MCF 10A (cell line): ENCODE data around the gene PAPSS2. TPM values are rescaled to one million over a fixed set of nuclear protein-coding genes. Genes with fewer than 3 reads are reported as not detected.

Source experiments
- BruUV-seq: library from RNA; stranded (reverse); fragments of 400-500 nt; replicated peaks from 2 replicates; lab custom pipeline; 2021; lab: Mats Ljungman, UMichigan
- CTCF ChIA-PET: fragments of 300-600 bp; sonication (Branson Sonifier 250); formaldehyde crosslinking; extraction: SDS; loops from one replicate; lab custom pipeline; 2021; ENCODE audit warnings: antibody characterized with exemption, inconsistent platforms; lab: Yijun Ruan, JAX
- POLR2A ChIA-PET: fragments of 300-600, 350-650 bp; sonication (Branson Sonifier 250); formaldehyde crosslinking; extraction: SDS; loops from one replicate; lab custom pipeline; 2020; ENCODE audit warnings: antibody characterized with exemption, inconsistent platforms; lab: Yijun Ruan, JAX
- DNase-seq: peaks from one replicate; pipeline ENCODE4 v3.0.0-alpha.2; 2018; ENCODE audit not compliant: unreplicated experiment
- H3K27ac Mint-ChIP-seq: one replicate; pipeline ENCODE4 v1.8.0; 2022; ENCODE audit warnings: mild to moderate bottlenecking, low read depth, mixed read lengths; ENCODE audit not compliant: unreplicated experiment
- H3K27me3 Mint-ChIP-seq: one replicate; pipeline ENCODE4 v1.8.0; 2022; ENCODE audit warnings: mixed read lengths; ENCODE audit not compliant: insufficient read depth, unreplicated experiment
- H3K36me3 Mint-ChIP-seq: one replicate; pipeline ENCODE4 v1.8.0; 2022; ENCODE audit warnings: mild to moderate bottlenecking, moderate library complexity, mixed read lengths; ENCODE audit not compliant: insufficient read depth, unreplicated experiment
- H3K4me1 Mint-ChIP-seq: one replicate; pipeline ENCODE4 v1.8.0; 2022; ENCODE audit warnings: mixed read lengths; ENCODE audit not compliant: insufficient read depth, unreplicated experiment
- H3K4me3 Mint-ChIP-seq: one replicate; pipeline ENCODE4 v1.8.0; 2022; ENCODE audit warnings: mild to moderate bottlenecking, moderate library complexity, mixed read lengths; ENCODE audit not compliant: unreplicated experiment
- H3K9me3 Mint-ChIP-seq: one replicate; pipeline ENCODE4 v1.8.0; 2022; ENCODE audit warnings: mixed read lengths; ENCODE audit not compliant: unreplicated experiment
- CTCF ChIP-seq: fragments of 200-600 bp; IDR thresholded peaks from one replicate; pipeline ENCODE4 v1.8.0; 2022; ENCODE audit warnings: antibody characterized with exemption, mild to moderate bottlenecking; ENCODE audit not compliant: unreplicated experiment
- intact Hi-C: fragments of 100-400 bp; cut with micrococcal nuclease; formaldehyde crosslinking; loops from 2 replicates; pipeline ENCODE4 v1.14.1; 2022
- total RNA-seq: library from RNA; stranded (reverse); gene quantifications from 2 replicates; pipeline ENCODE4 v1.2.3, GENCODE V29; 2022

PAPSS2 gene
- total RNA-seq, 1 experiment from 2014 or later, result 1.0 TPM

DNA sequence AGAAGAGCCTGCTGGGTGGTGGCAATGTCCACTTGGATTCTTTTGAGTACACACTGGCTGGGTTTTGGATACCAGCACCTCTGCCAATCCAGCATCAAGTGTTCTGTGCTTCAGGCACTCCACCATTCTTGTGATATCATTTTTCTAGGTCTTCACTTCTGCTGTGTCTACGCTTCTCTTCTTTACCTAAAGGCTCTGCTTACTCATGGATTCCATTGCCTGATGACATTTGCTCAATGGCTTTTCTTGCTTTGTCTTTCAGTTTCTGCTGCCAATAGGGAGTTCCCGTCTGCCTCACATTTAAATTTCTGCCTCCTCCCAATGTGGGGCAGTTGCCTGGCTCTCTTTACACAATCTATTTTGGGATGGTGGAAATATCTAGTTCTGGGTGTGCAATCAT, 12.7 kb upstream of the PAPSS2 start:
- Mint-ChIP-seq H3K4me3 (no peak overlapping the region), H3K27ac (no peak overlapping the region), H3K4me1 (no peaks in the 10 kb centered on the region), H3K27me3 (no peaks in the 10 kb centered on the region), H3K36me3 (peaks cover 5% of the 10 kb centered on the region), H3K9me3 (no peaks in the 10 kb centered on the region)
- intact Hi-C loops, result no loop called here
- ChIA-PET POLR2A (no interaction called here), CTCF (interaction anchor here (2.9 kb wide), 1 partner anchor 10 kb away, joined by 17 read pairs; no protein-coding TSS in a partner anchor)
- BruUV-seq, result no TSS peak
- no peak for TF ChIP-seq CTCF
- DNase-seq, result no peak

GRCh38 chr10:87650838-87651589, 8.7 kb upstream of the PAPSS2 start:
- intact Hi-C loops, result no loop called here
- no peak for DNase-seq
- Mint-ChIP-seq H3K4me3 (no peak overlapping the region), H3K27ac (no peak overlapping the region), H3K36me3 (peaks cover 3% of the 10 kb centered on the region), H3K27me3 (no peaks in the 10 kb centered on the region), H3K4me1 (no peaks in the 10 kb centered on the region), H3K9me3 (no peaks in the 10 kb centered on the region)
- TF ChIP-seq CTCF, result no peak
- ChIA-PET CTCF (interaction anchor here (0.7 to 2.1 kb wide), 3 partner anchors 39 to 83 kb away, joined by 3 to 10 read pairs (median 7); no protein-coding TSS in a partner anchor), POLR2A (interaction anchor here (1.5 kb wide), 1 partner anchor 83 kb away, joined by 5 read pairs; no protein-coding TSS in a partner anchor)
- no TSS peak for BruUV-seq

- no TSS peak for BruUV-seq
- CTCF ChIA-PET, result interaction anchor here (0.6 to 2.1 kb wide), 2 partner anchors 77 to 83 kb away, joined by 3 to 10 read pairs; no protein-coding TSS in a partner anchor
- POLR2A ChIA-PET, result no interaction called here
- Mint-ChIP-seq H3K9me3 (no peaks in the 10 kb centered on the region), H3K4me1 (no peaks in the 10 kb centered on the region), H3K36me3 (no peaks in the 10 kb centered on the region), H3K27ac (no peak overlapping the region), H3K4me3 (no peak overlapping the region), H3K27me3 (no peaks in the 10 kb centered on the region)
- TF ChIP-seq CTCF, result no peak
- intact Hi-C loops, result no loop called here
- DNase-seq, result no peak
Observed at GRCh38 chr10:87651801-87652200, 7.9 kb upstream of the PAPSS2 start.

GRCh38 chr10:87652261-87652660, 7.4 kb upstream of the PAPSS2 start:
- Mint-ChIP-seq H3K9me3 (no peaks in the 10 kb centered on the region), H3K27me3 (no peaks in the 10 kb centered on the region), H3K27ac (no peak overlapping the region), H3K4me1 (no peaks in the 10 kb centered on the region), H3K4me3 (no peak overlapping the region), H3K36me3 (no peaks in the 10 kb centered on the region)
- ChIA-PET CTCF (interaction anchor here (0.6 to 2.1 kb wide), 2 partner anchors 78 to 82 kb away, joined by 3 to 10 read pairs; no protein-coding TSS in a partner anchor), POLR2A (no interaction called here)
- no peak for TF ChIP-seq CTCF
- DNase-seq, result no peak
- intact Hi-C loops, result no loop called here
- no TSS peak for BruUV-seq
